GM12878 (cell line): ENCODE results near the gene DENND2C. TPM values are rescaled to one million over a fixed set of nuclear protein-coding genes. Genes with fewer than 3 reads are reported as not detected.
A peak's percentile ranks its signal among the peaks of the same experiment; 100 is the strongest.

Source experiments
- CEBPZ ChIP-seq: fragments of 150-350 bp; IDR thresholded peaks from 2 replicates; pipeline ENCODE4 v1.6.1; 2016; ENCODE audit warnings: low read depth, low read length
- E4F1 ChIP-seq: fragments of 450-650 bp; IDR thresholded peaks from 2 replicates; pipeline ENCODE4 v1.6.1; 2018; ENCODE audit warnings: borderline replicate concordance, mild to moderate bottlenecking; ENCODE audit not compliant: partially characterized antibody
- HCFC1 ChIP-seq: fragments of 150-350 bp; IDR thresholded peaks from 2 replicates; pipeline ENCODE4 v1.6.1; 2014; ENCODE audit warnings: low read length
- NKRF ChIP-seq: fragments of 450-650 bp; conservative IDR thresholded peaks from 2 replicates; pipeline ENCODE4 v1.6.1; 2017; ENCODE audit warnings: mild to moderate bottlenecking, moderate library complexity
- RUNX3 ChIP-seq: IDR thresholded peaks from 2 replicates; pipeline ENCODE4 v1.6.1; 2012; ENCODE audit warnings: low read length, inconsistent platforms
- SPI1 ChIP-seq: IDR thresholded peaks from 2 replicates; pipeline ENCODE4 v1.6.1; 2011; ENCODE audit warnings: low read depth, mild to moderate bottlenecking, low read length, moderate library complexity, borderline replicate concordance; ENCODE audit not compliant: insufficient read depth
- SREBF1 ChIP-seq: IDR thresholded peaks from 2 replicates; pipeline ENCODE4 v1.6.1; 2012; ENCODE audit warnings: mild to moderate bottlenecking, low read length
- STAT1 ChIP-seq: fragments of 450-650 bp; conservative IDR thresholded peaks from 2 replicates; pipeline ENCODE4 v1.6.1; 2014; ENCODE audit warnings: antibody characterized with exemption, mild to moderate bottlenecking
- YY1 ChIP-seq: IDR thresholded peaks from 2 replicates; pipeline ENCODE4 v1.6.1; 2011; ENCODE audit warnings: low read depth, mild to moderate bottlenecking, low read length
- ZNF687 ChIP-seq: fragments of 450-650 bp; IDR thresholded peaks from 2 replicates; pipeline ENCODE4 v1.6.1; 2017; ENCODE audit warnings: mild to moderate bottlenecking, moderate library complexity
- polyA plus RNA-seq, 11 experiments: library from polyadenylated mRNA; depleted of rRNA in 4 of 11; unstranded in 6 of 11; stranded (reverse) in 5 of 11; fragments of >200 nt; fragmentation: Nextera tagmentation in 4 of 11; fragmentation: Illumina TruSeq in 1 of 11; extraction: Ambion mirVana in 4 of 11; extraction: Trizol in 1 of 11; gene quantifications; 1 replicate in 1 of 11; 2 replicates in 10 of 11; pipeline versions ENCODE4 v1.2.1 to v1.2.3, GENCODE V29; 2011 to 2016; ENCODE audit warnings: inconsistent platforms in 2 of 11, missing spikeins in 2 of 11, low read depth in 1 of 11
- total RNA-seq, 4 experiments: library from RNA; depleted of rRNA in 3 of 4; stranded (reverse); fragments of >200 nt in 3 of 4; fragmentation: Illumina TruSeq in 1 of 4; extraction: Trizol in 1 of 4; gene quantifications; 2 replicates each; pipeline versions ENCODE4 v1.2.1 to v1.2.3, GENCODE V29; 2013 to 2021
- TF ChIP-seq, protein P1 (sequence below): IDR thresholded peaks from 2 replicates; pipeline ENCODE4 v1.6.1; 2012; ENCODE audit warnings: mild to moderate bottlenecking, low read depth, low read length

The DENND2C gene
- total and polyA plus RNA-seq, 10 of the 15 experiments (the other 5 are each of a cell fraction or from before 2014, with no cell fraction given): 0.01 to 0.10 (median 0.06) TPM; not detected in 3

DNA sequence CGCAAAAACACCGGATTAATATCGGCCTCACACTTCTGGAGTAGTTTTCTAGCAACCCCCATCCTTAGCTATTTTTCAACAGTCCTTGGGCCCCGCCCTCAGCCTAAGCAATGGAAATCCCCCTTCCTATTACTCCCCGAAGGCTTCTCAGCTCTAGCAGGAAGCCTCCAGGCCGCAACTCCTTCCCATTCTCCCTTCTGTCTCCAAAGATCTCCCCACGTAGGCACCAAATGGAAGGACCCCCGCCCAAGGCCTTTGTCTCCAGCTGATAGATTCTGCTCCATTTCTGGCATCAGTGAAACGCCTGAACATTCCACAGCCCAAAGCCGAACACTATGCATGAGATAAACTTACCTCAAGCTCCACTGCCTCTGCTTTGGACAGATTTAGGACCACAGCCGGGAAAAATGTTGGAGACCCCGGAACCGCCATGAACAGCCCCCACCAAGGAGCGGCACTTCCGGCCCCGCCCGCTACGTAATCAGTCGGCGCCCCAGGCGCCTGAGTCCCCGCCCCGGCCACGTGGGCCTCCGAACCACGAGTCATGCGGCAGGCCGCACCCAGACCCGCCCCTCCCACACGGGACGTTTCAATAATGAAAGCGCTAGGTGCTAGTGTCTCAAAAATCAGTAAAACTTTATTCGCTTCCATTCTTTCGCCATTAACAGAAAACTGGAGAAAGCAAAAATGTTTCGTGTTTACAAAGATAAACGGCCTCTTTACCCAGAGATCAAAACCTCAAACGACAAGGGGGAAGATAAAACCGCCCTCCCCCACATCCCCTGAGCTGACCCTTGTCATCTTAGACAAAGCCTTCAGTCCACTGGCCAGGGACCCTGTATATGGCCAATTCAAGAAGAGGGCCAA, 46.7 kb upstream of the DENND2C start, which contains the start of gene NRAS (continued):
- TF ChIP-seq, protein P1, sequence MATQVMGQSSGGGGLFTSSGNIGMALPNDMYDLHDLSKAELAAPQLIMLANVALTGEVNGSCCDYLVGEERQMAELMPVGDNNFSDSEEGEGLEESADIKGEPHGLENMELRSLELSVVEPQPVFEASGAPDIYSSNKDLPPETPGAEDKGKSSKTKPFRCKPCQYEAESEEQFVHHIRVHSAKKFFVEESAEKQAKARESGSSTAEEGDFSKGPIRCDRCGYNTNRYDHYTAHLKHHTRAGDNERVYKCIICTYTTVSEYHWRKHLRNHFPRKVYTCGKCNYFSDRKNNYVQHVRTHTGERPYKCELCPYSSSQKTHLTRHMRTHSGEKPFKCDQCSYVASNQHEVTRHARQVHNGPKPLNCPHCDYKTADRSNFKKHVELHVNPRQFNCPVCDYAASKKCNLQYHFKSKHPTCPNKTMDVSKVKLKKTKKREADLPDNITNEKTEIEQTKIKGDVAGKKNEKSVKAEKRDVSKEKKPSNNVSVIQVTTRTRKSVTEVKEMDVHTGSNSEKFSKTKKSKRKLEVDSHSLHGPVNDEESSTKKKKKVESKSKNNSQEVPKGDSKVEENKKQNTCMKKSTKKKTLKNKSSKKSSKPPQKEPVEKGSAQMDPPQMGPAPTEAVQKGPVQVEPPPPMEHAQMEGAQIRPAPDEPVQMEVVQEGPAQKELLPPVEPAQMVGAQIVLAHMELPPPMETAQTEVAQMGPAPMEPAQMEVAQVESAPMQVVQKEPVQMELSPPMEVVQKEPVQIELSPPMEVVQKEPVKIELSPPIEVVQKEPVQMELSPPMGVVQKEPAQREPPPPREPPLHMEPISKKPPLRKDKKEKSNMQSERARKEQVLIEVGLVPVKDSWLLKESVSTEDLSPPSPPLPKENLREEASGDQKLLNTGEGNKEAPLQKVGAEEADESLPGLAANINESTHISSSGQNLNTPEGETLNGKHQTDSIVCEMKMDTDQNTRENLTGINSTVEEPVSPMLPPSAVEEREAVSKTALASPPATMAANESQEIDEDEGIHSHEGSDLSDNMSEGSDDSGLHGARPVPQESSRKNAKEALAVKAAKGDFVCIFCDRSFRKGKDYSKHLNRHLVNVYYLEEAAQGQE: 0 out of 2 replicates have a peak, but pooled peaks have one; percentile 10
- TF ChIP-seq SREBF1: no peak
- TF ChIP-seq NKRF: peak; percentile 84; the same call in 1 of the 2 replicates
- no peak; the same call in 1 of the 2 replicates for TF ChIP-seq ZNF687
- TF ChIP-seq CEBPZ: 0 out of 2 replicates have a peak, but pooled peaks have one; percentile 5
- peak; percentile 78; the same call in 1 of the 2 replicates for TF ChIP-seq STAT1
- TF ChIP-seq RUNX3: peak; percentile 58; the same call in 1 of the 2 replicates
- TF ChIP-seq YY1: peak; percentile 86
- TF ChIP-seq HCFC1: peak; percentile 70
- TF ChIP-seq E4F1: peak; percentile 70
- TF ChIP-seq SPI1: no peak
